ENCODE measurements around the gene DPYD.

DPYD gene

GRCh38 chr1:97906567-97907241, 14.1 kb downstream of the DPYD start:
- DNase-seq = no peak

- DNase-seq = no peak
Observed at GRCh38 chr1:97905141-97905940, 15.5 kb downstream of the DPYD start.

GRCh38 chr1:97904534-97904933, 16.3 kb downstream of the DPYD start:
- DNase-seq = no peak

- DNase-seq = no peak
Observed at GRCh38 chr1:97903626-97904025, 17.2 kb downstream of the DPYD start.

GRCh38 chr1:97902067-97902466, 18.8 kb downstream of the DPYD start:
- DNase-seq = no peak

- DNase-seq = no peak
Observed at GRCh38 chr1:97901017-97901658, 19.7 kb downstream of the DPYD start.

- DNase-seq = no peak
Observed at GRCh38 chr1:97898948-97899347, 21.9 kb downstream of the DPYD start.

- DNase-seq = no peak
Observed at GRCh38 chr1:97895278-97895677, 25.6 kb downstream of the DPYD start.

- DNase-seq = no peak
Observed at GRCh38 chr1:97893844-97894243, 27.0 kb downstream of the DPYD start.

- no peak for DNase-seq
Observed at GRCh38 chr1:97886199-97886598, 34.6 kb downstream of the DPYD start.

GRCh38 chr1:97883823-97884222, 37.0 kb downstream of the DPYD start:
- no peak for DNase-seq

- DNase-seq = no peak
Observed at GRCh38 chr1:97877307-97877706, 43.5 kb downstream of the DPYD start.

GRCh38 chr1:97875996-97876395, 44.8 kb downstream of the DPYD start:
- no peak for DNase-seq

- DNase-seq = no peak
Observed at GRCh38 chr1:97870589-97870988, 50.2 kb downstream of the DPYD start.

GRCh38 chr1:97869441-97869840, 51.4 kb downstream of the DPYD start:
- DNase-seq = no peak

GRCh38 chr1:97867127-97867526, 53.7 kb downstream of the DPYD start:
- DNase-seq = no peak

GRCh38 chr1:97864615-97865014, 56.2 kb downstream of the DPYD start:
- no peak for DNase-seq

GRCh38 chr1:97853221-97853620, 67.6 kb downstream of the DPYD start:
- DNase-seq = no peak

- DNase-seq = no peak
Observed at GRCh38 chr1:97849345-97850340, 71.2 kb downstream of the DPYD start.

- no peak for DNase-seq
Observed at GRCh38 chr1:97845805-97846204, 75.0 kb downstream of the DPYD start.

- no peak for DNase-seq
Observed at GRCh38 chr1:97844552-97845089, 76.2 kb downstream of the DPYD start.

- no peak for DNase-seq
Observed at GRCh38 chr1:97841338-97841737, 79.5 kb downstream of the DPYD start.
